ENCODE measurements around the gene SEZ6L.

SEZ6L gene

DNA sequence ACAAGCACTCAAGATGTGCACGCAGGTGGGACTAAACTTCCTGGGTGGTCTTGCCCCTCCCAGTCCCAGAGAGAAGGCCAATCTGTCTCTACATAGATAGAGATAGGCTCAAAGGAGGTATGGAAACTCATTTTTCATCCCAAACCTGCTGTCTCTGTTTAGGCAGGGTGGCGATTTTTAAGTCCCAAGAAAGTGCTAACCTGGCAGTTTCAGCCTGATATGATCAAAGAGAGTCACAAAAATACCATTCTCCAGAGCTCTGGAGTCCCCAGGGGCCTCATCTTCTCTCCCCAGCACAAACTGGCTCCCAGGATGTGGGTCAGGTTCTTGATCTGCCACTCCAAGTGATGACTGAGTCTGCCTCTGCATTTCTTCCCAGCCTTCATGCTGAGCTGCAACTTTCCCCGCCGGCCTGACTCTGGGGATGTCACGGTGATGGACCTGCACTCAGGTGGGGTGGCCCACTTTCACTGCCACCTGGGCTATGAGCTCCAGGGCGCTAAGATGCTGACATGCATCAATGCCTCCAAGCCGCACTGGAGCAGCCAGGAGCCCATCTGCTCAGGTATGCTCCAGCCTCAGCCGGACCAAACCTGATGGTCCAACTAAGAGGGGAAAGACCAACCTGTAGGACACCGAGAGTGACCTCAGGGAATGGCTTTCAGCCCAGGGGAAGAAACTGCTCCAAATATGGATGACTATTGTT lies 129.5 kb downstream of the SEZ6L start:
- no peak for DNase-seq (ENCODE audit: low read depth)

DNA sequence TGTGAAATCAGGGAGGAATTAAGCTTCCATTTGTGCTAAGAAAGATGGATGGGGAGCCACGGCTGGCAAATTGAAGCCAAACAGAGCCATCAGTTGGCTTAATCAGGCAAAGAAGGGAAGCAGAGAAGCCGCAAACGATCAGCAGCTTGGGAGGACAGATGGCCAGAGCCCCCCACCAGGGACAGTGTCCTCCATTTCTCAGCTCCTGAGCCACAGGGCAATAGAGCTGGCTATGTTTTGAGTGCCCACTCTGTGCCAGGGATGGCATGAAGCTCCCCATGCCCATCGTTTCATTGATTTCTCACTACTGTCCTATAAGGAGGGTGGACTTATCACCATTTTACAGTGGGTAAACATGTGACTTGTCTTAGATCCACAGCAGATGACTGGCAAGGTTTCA lies 133.5 kb downstream of the SEZ6L start:
- no peak for DNase-seq (ENCODE audit: low read depth)

DNA sequence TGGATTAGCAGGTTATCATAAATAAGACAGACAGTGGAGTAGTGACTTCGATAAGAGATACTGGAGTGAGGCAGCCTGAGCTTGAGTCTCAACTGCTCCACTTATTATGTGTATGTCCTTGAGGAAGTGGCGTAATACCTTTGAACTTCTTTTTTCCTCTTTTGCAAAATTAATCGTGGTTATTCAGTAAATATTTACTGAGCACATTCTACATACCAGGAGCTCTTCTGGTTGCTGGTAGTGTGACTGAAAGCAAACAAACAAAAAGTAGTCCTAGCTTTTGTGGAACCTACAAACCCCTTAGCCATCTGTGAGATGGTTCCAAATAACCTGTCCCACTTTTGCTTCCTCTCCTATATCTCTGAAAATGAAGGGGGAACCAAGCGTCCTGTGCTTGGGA lies 134.2 kb downstream of the SEZ6L start:
- no peak for DNase-seq (ENCODE audit: low read depth)

DNA sequence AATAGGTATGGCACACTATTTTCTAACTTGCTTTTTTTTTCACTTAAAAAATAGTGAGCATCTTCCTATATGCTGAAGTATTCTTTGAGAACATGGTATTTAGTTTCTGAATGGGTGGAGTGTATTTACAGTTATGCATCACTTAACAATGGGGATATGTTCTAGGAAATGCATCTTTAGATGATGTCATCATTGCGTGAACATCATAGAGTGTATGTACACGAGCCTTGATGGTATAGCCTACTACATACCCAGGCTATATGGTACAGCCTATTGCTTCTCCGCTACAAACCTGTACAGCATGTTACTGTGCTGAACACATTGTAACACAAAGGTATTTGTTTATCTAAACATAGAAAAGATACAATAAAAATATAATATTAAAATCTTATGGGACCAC lies 135.5 kb downstream of the SEZ6L start:
- DNase-seq (ENCODE audit: low read depth) = no peak

DNA sequence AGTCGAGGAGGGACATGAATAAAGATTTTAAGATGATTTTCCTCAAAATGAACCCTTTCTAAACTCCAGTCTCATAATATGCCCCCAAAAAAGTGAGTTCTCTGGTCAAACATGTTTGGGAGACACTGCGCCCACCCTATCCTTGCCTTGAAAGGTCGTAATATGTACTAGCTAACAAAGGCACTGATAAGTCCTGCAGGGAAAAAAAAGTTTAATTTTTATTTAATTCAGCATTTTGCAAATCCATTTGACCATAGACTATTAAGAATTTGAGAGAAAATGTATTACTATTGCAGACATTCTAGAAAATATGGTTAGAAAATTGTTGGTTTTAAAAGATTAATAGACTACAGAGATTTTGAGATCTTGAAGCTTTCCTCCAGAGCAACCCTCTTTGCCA lies 139.2 kb downstream of the SEZ6L start:
- DNase-seq (ENCODE audit: low read depth) = no peak

DNA sequence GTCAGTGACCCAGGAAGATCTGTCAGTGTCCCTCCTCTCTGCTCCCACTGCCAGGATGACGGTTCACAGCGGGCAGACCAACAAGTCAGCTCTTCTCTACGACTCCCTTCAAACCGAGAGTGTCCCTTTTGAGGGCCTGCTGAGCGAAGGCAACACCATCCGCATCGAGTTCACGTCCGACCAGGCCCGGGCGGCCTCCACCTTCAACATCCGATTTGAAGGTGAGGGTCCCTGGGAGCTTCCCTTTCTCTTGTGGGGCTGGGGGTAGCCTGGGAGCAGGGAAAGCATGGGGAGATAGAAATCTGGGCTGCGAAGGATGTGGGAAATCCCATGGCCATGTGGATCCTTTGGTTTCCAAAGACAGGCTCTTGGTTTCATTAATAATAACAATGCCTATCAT lies 141.4 kb downstream of the SEZ6L start:
- no peak for DNase-seq (ENCODE audit: low read depth)

DNA sequence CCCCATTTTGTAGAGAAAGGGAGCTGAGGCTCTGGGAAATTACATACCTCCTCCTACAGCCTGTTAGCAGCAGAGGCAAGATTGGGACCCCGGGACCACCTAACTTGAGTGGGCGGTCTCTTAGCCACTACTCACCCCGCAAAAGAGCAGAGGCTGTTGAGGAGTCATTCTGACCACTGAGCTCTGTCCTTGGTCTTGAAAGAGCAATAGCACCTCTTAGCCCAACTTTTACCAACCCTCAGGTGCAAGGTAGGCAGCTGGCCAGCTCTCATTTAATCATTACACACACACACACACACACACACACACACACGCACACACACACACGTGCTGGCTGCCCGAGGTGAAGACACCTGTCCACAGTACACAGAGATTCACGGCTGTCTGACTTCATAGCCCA lies 144.0 kb downstream of the SEZ6L start:
- no peak for DNase-seq (ENCODE audit: low read depth)

DNA sequence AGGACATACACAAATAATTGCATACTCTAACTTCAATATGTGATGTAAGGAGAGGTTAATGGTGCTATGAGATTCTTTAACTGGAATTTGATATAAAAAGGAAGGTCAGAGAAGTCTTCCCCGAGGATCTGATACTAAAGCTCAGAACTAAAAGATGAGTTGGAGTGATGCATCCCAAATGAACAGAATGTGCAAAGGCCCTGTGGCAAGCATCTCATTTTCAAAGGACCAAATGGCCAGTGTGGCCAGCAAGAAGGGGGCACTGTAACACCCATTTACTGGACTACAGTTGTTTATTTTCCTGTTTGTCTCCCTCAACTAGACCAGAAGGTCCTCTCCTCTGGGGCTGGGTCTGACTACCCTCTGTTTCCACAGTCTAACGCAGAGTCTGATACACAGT lies 144.9 kb downstream of the SEZ6L start:
- no peak for DNase-seq (ENCODE audit: low read depth)

DNA sequence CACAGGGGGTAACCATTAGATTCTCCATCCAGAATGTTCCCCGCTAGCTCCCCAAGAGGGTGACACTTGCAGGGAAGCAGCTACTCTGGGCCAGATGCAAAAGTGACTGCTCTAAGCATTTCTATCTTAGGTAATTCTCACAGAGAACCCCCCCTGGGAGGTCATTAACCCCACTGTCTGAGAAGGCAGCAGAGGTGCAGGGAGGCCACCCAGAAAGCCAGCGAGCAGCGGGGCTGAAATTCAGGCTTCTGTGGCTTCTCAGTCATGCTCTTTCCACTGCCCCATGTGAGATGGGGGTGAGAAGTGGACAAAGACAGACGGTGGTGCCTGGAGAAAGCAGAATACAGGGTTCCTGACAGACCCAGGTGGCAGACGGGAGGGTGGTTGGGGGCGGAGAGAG lies 145.4 kb downstream of the SEZ6L start:
- DNase-seq (ENCODE audit: low read depth) = no peak

DNA sequence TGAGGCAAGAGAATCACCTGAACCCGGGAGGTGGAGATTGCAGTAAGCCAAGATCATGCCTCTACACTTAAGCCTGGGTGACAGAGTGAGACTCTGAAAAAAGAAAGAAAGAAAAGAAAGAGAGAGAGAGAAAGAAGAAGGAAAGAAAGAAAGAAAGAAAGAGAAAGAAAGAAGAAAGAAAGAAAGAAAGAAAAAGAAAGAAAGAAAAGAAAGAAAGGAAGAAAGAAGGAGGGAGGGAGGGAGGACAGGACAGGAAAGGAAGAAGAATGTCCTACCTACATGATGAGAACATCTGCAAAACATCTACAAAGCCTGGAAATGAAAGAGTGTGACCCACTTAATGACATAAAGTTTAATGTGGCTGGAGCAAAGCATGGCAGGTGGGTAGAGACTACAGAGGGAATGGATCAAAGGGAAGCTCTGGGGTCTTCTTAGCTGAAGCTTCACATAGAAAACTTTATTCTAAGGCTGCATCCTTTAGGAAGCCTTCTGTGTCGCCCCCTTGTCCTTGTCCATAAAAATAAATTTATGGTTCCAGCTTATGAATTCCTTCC lies 147.5 kb downstream of the SEZ6L start:
- no peak for DNase-seq (ENCODE audit: low read depth)

DNA sequence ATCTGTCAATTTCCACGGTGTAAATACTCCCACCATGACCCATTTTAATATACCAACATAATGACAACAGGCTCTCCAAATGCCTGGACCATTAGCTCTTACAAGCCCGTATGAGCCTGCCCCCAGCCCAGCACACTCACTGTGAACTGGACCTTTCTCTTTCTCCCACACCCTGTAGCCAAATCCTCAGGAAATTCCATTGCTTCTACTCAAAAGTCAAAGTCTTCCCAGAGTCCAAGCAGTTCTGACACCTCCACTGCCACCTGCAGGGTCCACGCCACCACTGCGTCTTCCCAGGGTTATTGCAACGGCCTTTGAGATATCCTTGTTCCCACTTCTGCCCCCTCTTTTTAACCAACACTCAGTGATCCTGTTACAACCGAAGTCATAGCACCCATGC lies 149.7 kb downstream of the SEZ6L start:
- DNase-seq (ENCODE audit: low read depth) = peak; percentile 34

DNA sequence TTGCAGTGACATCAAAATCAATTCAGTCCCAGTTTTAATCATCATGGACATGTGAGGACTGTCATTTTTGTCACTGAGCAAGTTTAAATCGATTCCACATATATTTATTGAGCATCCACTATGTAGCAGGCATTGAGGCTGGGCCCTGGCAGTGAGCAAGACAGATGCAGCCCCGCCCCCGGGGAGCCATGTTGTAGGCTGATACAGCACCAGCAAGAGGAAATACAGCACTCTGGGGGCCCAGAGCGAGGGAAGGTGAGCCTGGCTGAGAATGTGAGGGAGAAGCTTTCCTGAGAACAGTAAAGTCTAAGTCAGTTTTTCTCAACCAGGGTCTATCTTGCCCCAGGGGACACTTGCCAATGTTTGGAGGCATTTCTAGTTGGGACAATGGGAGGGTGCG lies 151.2 kb downstream of the SEZ6L start:
- no peak for DNase-seq (ENCODE audit: low read depth)

DNA sequence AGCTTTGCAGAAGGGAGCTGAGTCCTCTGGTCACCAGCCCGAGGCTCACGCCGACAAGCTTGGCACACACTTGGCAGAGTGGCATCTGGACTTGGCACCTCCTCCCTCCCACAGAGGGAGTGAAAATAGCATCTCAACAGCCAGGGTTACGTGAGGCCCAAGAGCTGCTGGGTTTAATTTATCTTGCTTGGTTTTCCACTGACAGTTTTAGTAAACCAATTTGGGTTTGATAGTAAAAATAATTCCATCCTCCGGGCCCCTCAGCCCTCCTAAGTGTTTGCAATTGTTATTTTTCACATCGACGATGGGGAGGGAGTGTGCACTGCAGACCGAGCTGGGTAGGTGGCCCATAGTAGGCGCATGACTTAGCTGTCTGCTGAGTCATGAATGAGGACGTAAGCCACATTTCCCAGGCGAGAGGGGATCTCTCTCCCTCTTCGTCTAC lies 152.2 kb downstream of the SEZ6L start:
- peak; percentile 88 for DNase-seq (ENCODE audit: low read depth)

DNA sequence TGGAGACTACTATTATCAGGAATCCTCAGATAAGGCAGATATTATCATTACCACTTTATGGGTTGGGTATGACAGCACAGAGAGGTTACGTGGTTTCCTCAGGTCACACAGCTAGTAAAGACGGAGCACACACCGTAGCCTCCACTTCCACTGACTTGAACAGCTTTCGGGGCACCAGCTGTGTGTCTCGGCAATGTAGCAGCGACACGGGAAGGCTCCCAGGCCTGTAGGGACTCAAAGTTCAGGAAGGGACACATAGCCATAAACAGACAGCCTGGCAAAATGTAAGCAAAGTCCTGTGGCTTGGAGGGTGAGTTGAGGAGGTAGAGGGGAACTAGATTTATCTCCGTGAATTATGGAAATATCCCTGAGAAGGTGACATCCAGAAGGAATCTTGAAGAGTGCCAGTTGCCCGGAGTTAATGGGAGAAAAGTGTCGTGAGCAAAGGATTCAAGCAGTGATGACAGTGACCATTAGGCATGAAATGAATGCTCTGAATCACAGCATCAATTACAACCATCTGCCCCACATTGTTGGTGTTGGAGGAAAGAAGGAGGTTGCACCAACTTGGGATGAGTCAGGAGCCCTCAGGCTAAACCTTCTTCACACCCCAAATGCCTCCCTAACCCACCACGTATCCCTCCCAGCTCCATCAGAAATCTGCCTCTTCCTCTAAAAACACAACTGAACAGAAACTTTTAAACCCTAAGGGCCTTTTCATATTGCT lies 153.1 kb downstream of the SEZ6L start:
- peak; percentile 97 for DNase-seq (ENCODE audit: low read depth)

DNA sequence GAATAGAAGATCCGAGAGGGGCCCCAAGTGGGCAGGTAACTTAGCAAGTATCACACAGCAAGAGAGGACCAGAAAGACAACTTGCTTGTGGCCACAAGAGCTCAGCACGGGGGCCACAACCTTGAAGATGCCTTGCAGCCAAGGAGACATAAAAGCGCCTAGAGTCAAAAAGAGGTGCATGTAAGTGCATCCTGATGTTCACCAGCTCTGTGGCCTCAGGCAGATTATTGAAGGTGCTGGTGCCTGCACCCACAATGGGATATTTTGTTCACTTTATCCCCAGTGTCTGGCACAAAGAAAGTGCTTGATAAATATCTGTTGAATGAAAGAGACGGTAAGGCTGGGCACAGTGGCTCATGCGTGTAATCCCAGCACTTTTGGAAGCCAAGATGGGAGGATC lies 153.8 kb downstream of the SEZ6L start:
- DNase-seq (ENCODE audit: low read depth) = no peak

DNA sequence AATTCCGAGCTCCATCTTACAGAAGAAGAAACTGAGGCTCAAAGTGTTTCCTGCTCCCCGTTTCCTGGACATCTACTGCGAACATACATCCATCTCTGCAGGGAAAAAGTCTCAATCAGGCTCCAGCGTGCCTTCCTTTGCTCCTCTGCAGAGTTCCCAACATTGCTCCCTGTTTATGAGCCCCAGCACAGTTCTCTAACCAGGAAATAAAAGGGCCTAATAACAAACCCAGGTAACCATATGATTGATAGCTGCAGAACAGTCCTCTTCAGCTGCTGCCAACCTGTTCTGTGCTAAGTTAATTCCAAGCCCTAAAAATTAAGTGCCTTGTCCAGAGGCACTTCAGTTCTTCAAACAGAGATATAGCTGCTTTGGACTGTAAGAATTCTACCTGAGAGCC lies 154.9 kb downstream of the SEZ6L start:
- no peak for DNase-seq (ENCODE audit: low read depth)

DNA sequence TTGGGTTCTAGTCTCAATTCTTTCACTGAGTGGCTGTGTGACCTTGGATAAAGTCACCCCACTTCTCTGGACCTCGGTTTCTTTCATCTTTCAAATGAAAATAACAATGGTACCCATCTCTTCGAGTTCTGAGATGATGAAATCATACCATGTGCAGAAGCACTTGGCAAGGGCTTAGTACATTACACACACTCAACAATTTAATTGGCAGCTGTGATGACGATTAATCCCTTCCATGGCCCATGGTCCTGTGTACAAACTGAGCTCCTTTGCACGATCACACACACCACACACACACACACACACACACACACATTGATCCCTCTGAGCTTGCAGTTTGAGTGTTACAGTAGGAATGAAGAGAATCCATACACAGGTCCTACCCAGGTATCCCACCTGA lies 156.4 kb downstream of the SEZ6L start:
- DNase-seq (ENCODE audit: low read depth) = no peak

DNA sequence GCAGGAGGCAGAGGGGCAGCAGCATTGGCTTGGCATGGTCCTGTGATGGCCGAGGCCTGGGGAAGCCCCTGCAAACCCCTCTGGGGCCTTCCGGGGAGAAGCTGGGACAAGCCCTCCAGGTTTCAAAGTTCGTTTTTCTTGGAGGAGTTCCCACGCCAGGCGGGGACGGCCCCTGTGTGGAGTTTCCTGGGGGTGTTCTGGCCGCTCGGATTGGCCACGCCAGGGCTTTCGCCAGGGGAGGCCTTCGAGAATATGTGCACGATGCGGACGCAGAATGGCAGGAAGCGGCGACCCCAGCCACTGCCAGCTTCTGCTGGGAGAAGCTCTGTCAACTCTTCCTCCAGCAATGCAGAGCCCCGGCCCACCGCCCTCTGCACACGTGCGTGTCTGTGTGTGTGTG lies 157.5 kb downstream of the SEZ6L start:
- no peak for DNase-seq (ENCODE audit: low read depth)

DNA sequence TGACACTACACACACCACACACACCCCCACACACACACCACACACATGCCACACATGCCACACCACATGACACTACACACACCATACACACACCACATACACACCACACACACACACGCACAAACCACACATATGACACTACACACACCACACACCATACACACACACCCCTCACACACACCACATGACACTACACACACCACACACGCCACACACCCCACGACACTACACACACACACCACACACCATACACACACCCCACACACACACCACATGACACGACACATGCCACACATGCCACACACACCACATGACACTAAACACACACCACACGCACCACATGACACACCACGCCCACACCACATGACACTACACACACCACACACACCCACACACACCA lies 158.0 kb downstream of the SEZ6L start:
- DNase-seq (ENCODE audit: low read depth) = no peak

DNA sequence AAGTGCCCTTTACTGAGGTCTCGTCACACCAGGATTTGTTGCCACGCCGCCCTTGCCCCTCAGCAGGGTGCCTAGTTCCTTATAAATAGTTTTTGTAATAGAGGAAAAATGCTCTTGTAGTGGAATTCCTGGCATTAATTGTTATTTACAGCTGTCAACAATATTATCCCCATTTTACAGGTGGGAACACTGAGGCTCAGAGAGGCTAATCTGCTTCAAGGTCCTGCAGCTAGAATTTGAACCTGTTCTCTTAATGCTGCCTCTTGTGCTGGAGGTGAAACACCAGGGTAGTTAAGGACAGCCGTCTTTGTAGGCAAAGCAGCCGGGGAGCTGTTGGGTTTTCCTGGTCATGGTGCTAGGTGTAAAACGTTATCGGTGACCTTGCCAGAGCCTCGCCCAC lies 159.0 kb downstream of the SEZ6L start:
- no peak for DNase-seq (ENCODE audit: low read depth)

DNA sequence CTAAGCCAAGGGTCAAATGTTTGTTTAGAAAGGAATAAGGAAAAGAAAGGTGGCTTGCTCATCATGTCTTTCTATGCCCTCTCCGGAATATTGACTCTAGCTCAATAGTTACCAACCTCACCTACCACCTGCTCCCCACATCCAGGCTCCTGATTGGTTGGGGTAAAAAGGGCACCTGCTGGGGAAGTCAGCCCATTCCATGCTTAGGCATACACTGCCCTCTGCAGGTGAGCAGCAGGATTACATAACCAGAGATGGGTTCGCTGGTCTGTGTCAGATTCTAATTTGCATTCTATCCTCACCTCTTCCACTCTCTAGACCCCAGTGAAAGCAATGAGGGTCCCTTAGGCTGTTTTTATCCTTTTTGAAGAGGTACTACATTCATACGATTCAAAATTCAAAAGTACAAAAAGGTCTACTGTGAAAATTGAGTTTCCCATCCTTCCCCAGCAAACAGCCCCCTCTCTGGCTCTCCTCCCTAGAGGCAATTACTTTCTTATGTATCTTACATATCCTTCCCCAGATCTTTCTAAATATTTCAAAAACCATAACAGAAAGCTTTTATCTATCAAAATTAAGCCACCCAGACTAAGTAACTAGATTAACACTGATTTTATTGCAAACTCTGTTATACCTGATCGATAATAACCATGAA lies 161.8 kb downstream of the SEZ6L start:
- no peak for DNase-seq (ENCODE audit: low read depth)

DNA sequence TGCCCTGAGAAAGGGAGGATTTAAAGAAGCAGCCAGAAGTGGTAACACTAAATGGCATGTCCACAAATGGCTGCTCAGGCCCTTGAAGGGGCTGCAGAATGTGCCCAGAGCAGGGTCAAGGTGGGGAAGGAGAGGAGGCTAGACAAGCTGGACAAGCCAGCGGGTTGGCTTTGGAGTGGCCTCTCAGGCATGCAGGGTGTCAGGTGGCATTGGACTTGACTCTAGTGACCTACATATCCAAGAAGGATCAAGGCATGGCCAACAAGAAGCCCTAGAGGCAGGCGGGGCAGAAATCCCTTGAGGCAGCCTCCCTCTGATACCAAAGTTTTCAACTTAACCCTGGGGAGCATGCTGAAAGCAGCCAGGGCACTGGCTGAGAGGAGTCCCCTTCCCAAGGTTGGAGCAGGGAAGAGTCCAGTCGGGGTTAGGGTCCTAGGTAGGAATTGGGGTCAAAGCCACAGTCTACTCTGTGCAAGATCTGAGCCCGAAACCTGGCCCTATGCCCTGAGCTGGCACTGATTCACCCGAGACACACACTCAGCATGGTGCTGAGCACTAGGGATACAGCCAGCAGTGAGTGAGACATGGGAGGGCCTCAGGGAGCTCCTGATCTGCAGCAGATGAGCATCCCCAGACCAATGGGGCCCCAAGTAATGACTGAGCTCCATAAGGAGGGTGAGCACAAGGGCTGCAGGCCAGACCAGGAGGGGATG lies 164.0 kb downstream of the SEZ6L start:
- DNase-seq (ENCODE audit: low read depth) = no peak
